Stimulated activated CD8-positive, alpha-beta memory T cell treated with anti-CD3 and anti-CD28 coated beads, Interleukin-15, amount 100 ng/mL, for 48 hours (primary cell): ENCODE data around the gene TPST1.

Experiments used
- DNase-seq, 2 donors: peaks; one replicate each; pipeline ENCODE4 v3.0.0-alpha.2; 2020; ENCODE audit warnings: low read depth in 2 of 2

The TPST1 gene

DNA sequence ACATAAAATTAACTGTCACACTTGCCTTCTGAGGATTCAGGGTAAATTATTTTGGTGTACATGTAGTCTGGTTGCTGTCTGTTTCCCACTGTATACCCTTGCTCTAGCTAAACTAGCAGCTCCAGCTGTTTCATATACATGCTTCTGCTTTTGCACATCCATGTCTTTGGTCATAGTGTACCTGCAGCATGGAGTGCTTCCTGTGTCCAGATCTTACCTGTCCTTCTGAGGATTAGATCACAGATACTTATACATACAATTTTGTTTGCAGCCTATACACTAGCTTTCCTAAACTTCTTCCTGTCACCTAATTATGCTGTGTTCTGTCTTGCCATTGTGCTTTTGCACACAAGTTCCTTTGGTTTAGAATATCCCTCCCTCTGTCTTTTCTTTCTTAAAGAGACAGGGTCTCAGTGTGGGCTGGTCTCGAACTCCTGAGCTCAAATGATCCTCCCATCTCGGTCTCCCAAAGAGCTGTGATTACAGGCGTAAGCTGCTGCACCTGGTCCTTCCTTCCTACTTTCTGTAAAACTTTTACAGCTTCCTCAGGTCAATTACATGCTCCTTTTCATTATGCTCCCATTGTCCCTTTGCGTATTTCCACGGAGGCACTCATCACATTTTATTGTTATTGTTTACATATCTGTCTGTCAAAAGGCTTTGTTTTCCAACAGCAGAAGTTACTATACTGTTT lies 33.8 kb downstream of the TPST1 start:
- no peak for DNase-seq

- DNase-seq = no peak
Measured at GRCh38 chr7:66239467-66239856, 34.3 kb downstream of the TPST1 start.

- no peak for DNase-seq
Measured at GRCh38 chr7:66245008-66245407, 39.9 kb downstream of the TPST1 start.

DNA sequence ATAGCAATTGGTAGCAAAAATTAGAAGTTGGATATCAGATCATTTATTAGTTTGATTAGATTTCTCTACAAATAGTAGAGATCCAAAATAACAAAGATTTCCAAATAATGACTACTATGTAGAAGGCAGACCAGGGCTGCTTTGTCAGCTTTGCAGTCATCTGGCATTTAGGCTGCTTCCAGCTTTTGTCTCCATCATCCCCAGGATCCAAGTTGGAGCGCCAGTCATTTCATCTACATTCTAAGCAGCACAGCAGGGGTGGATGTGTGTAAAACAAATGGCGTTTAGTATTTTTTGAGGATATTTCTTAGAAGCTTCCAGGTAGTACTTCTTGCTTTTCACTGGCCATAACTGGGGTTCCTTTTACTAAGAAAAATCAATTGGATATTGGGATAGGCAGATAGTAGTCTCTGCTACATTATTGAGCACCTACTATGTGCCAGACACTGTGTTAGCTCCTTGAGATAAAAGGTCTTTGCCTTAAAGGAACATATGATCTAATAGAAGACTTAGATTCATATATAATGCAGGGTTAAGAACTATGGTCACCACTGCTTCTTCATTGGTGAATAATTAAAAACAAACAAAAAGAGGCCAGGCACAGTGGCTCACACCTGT lies 41.5 kb downstream of the TPST1 start:
- DNase-seq = no peak

- no peak for DNase-seq
Measured at GRCh38 chr7:66247380-66248078, 42.4 kb downstream of the TPST1 start.

- DNase-seq = no peak
Measured at GRCh38 chr7:66250711-66251110, 45.6 kb downstream of the TPST1 start.

- no peak for DNase-seq
Measured at GRCh38 chr7:66255534-66256100, 50.5 kb downstream of the TPST1 start.

DNA sequence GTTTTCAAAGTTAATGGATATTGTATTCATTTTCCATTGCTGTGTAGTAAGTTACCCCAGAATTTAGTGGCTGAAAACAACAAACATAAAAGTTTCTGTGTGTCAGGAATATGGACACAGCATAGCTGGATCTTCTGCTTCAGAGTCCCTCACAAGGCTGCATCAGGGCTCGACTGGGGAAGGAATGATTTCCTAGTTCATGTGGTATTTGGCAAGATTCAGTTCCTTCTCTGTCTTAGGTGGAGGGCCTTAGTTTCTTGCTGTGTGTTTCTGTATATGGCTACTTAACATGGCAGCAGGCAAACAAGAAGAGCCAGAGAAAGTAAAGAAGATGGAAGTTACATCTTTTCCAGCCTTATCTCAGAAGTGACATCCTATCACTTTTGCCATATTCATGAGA lies 51.1 kb downstream of the TPST1 start:
- no peak for DNase-seq

DNA sequence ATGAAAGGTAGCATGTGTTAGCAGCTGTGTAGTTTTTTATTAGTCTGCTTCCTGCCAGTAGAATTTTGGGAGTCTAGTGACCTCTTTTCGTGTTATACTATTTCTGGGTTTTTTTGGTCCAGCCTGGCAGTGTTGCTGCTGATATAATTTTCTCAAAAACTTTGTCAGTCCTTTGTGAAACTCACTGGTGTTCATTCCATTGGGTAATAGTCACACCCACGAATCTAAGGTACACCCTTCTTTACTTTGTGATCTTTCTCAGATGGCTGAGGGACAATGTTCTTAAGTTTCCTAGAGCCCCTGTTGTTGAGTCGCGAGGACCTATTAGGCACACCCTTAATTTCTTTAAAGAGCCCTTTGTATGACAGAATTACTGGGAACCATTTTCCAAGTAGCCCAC lies 52.3 kb downstream of the TPST1 start:
- no peak for DNase-seq

DNA sequence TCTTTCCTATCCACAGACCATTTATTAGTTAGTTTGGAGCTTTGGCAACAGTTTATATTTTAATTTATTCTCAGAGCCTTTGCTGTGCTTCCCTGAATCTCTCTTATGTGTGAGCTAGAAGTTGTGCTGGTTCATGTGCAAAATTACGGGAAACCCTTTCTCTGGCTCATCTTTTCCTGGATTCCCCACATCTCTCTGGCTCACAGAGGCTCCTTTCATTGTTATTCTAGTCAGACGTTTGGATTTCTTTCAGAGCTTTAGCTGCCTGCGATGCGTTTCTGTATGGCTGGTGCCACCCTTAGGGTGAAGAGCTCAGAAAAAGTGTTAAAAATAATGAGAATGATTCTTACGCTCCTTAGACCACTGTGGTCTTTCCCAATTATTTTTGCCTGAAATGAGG lies 53.3 kb downstream of the TPST1 start:
- DNase-seq = no peak

DNA sequence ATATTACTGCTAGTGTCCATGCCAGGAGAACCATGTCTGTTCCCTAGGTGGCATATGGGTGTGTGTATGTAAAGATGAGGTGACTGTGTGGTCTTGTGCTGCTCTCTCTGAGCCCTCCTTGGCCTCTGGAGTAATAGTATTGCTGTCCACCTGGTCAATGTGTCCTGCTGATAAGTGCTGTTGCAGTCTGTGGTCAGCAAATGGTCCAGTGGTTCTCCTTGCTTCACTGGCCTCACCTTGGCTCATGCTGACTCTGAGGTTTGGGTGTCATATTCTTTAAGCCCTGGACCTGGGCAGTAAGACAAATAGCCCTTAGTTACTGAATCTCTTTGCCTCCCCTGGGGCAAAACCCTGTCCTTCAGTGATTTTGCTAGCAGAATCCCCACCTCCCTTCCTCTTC lies 56.8 kb downstream of the TPST1 start:
- no peak for DNase-seq

DNA sequence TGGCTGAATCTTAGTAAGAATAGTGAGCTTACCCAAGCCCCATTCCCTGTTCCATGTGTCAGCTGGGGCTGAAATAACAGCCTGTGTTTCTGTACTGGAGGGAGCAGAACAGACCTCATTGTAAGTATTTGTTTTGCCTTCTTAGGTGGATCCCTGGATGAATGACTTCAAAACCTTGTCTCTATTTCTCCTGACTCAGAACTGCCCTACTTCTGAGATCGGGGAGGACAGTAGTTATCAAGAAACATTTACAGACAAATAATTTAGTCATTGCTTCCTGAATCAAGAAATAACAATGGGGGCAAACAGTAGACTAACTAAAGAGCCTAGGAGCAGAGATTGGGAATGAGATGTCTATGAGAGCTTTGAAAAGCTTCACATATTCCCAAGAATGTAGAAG lies 58.8 kb downstream of the TPST1 start:
- DNase-seq = no peak

- DNase-seq = no peak
Measured at GRCh38 chr7:66265566-66265965, 60.4 kb downstream of the TPST1 start.

GRCh38 chr7:66267249-66267648 lies 62.1 kb downstream of the TPST1 start:
- no peak for DNase-seq

GRCh38 chr7:66269978-66270377 lies 64.8 kb downstream of the TPST1 start:
- no peak for DNase-seq

DNA sequence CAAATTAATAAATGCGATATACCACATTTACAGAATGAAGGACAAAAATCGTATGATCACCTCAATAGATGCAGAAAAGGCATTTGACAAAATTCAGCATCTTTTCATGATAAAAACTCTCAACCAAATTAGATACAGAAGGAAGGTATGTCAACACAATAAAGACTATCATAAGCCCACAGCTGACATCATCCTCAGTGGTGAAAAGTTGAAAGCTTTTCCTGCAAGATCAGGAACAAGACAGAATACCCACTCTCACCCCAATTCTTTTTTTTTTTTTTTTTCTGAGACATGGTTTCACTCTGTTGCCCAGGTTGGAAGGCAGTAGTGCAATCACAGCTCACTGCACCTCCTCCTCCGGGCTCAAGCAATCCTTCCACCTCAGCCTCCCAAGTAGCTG lies 67.2 kb downstream of the TPST1 start:
- no peak for DNase-seq

DNA sequence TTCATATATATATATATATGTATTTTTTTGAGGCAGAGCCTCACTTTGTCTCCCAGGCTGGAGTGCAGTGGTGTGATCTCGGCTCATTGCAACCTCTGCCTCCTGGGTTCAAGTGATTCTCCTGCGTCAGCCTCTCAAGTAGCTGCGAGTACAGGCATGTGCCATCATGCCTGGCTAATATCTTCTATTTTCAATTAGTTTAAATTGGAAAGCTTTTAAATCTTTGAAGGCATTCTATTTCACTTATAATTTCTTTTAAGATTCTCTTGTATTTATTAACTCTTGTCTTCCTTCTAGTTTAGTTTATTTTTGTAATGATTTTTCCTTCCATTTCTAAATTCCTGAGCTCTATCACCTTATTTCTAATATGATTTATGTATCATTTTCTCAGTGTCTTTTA lies 71.2 kb downstream of the TPST1 start:
- DNase-seq = no peak

DNA sequence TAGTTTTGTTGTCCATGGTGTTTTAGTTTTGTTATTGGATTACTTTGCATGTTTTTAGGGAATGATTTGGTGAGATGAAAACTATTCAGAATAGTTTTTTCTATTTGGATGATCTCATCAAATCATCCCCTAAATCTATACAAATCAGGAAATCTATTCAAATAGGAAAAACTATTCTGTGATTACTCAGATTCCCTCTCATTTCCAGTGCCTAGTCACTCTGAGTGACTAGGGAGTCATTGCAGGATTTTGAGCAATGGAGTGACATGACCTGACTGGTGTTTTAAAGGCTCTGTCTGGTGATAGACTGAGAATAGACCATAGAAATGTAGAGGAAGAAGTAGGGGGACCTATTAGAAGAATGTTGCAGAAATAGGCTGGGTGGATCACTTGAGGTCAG lies 72.4 kb downstream of the TPST1 start:
- no peak for DNase-seq

DNA sequence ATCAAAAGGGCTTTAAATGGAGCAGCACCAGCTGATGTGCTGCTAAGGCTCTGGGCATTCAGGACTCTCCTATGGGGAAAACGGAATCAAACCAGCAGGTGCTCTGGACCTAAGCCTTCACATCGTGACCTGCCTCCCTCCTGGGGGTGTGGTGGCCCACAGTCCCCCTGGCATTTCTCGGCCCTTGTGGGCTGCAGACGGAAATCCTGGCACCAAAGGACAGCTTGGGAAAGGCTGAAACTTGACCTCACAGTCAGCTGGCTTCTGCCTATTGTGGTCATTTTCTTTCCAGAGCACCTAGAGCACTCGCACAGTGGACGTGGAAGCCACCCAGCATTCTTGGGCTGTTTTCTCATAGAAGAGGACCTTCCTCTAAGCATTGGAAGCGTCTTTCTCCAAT lies 74.8 kb downstream of the TPST1 start:
- no peak for DNase-seq

- DNase-seq = no peak
Measured at GRCh38 chr7:66281678-66282590, 76.8 kb downstream of the TPST1 start.

GRCh38 chr7:66282591-66282935 lies 77.4 kb downstream of the TPST1 start:
- no peak for DNase-seq
